Muscle layer of duodenum (tissue), 2 donors: ENCODE results near the gene SRSF1.

Experiments
- H3K27ac ChIP-seq: one replicate; pipeline ENCODE4 v1.7.0; 2013; ENCODE audit warnings: mild to moderate bottlenecking, low read length
- H3K27me3 ChIP-seq: one replicate; pipeline ENCODE4 v1.7.0; 2013; ENCODE audit warnings: low read depth, mild to moderate bottlenecking, control low read depth, low read length
- H3K36me3 ChIP-seq, 2 donors: one replicate each; pipeline ENCODE4 v1.7.0; 2013; ENCODE audit warnings: low read length in 2 of 2, control low read depth in 1 of 2, mild to moderate bottlenecking in 1 of 2; ENCODE audit not compliant: insufficient read depth in 2 of 2, control insufficient read depth in 1 of 2
- H3K4me1 ChIP-seq, 2 donors: one replicate each; pipeline ENCODE4 v1.7.0; 2013; ENCODE audit warnings: low read length in 2 of 2, mild to moderate bottlenecking in 2 of 2, control low read depth in 1 of 2, moderate library complexity in 1 of 2; ENCODE audit not compliant: insufficient read depth in 2 of 2, control insufficient read depth in 1 of 2
- H3K4me3 ChIP-seq, 2 donors: one replicate each; pipeline ENCODE4 v1.7.0; 2013; ENCODE audit warnings: low read length in 2 of 2, low read depth in 1 of 2, mild to moderate bottlenecking in 1 of 2
- H3K9me3 ChIP-seq, 2 donors: one replicate each; pipeline ENCODE4 v1.7.0; 2013; ENCODE audit warnings: low read length in 2 of 2, control low read depth in 1 of 2, mild to moderate bottlenecking in 1 of 2; ENCODE audit not compliant: control insufficient read depth in 1 of 2
- donor health status: healthy.

The SRSF1 gene

GRCh38 chr17:58006924-58007780 lies at the start of gene SRSF1:
TSS of gene SRSF1 (minus strand) at chr17:58007246. CDS start at chr17:58007137, 109 bp downstream.
- no peaks in the 10 kb centered on the region for H3K27me3 ChIP-seq
- peak within 1 kb of the TSS; percentile 74 to 98 for H3K4me3 ChIP-seq
- peaks cover 18 to 43% of the 10 kb centered on the region in 2 donors for H3K4me1 ChIP-seq
- peak within 1 kb of the TSS; percentile 100 for H3K27ac ChIP-seq
- no peaks in the 10 kb centered on the region for H3K9me3 ChIP-seq
- peaks cover 25 to 32% of the 10 kb centered on the region in 2 donors for H3K36me3 ChIP-seq

GRCh38 chr17:58056476-58056875 lies 49.4 kb upstream of the SRSF1 start:
- Histone ChIP-seq H3K27ac (no peak overlapping the region), H3K4me3 (no peak overlapping the region), H3K36me3 (no peaks in the 10 kb centered on the region), H3K27me3 (no peaks in the 10 kb centered on the region), H3K4me1 (peaks cover 0 to 21% of the 10 kb centered on the region in 2 donors), H3K9me3 (no peaks in the 10 kb centered on the region)

- H3K36me3 ChIP-seq = no peaks in the 10 kb centered on the region
- H3K4me3 ChIP-seq = no peak overlapping the region
- no peak overlapping the region for H3K27ac ChIP-seq
- peaks cover 0 to 2% of the 10 kb centered on the region in 2 donors for H3K4me1 ChIP-seq
- no peaks in the 10 kb centered on the region for H3K27me3 ChIP-seq
- no peaks in the 10 kb centered on the region for H3K9me3 ChIP-seq
These were observed 47.6 kb upstream of the SRSF1 start for GRCh38 chr17:58054641-58055040.

- Histone ChIP-seq H3K36me3 (no peaks in the 10 kb centered on the region), H3K27ac (no peak overlapping the region), H3K9me3 (no peaks in the 10 kb centered on the region)
These were observed 46.1 kb upstream of the SRSF1 start for GRCh38 chr17:58052945-58053715.

GRCh38 chr17:58052407-58052806 lies 45.4 kb upstream of the SRSF1 start:
- H3K27me3 ChIP-seq = no peaks in the 10 kb centered on the region
- H3K36me3 ChIP-seq = no peaks in the 10 kb centered on the region
- H3K4me3 ChIP-seq = no peak overlapping the region
- no peak overlapping the region for H3K27ac ChIP-seq
- no peaks in the 10 kb centered on the region for H3K9me3 ChIP-seq
- H3K4me1 ChIP-seq = no peaks in the 10 kb centered on the region

More at GRCh38 chr17:58052945-58053715, 46.1 kb upstream of the SRSF1 start:
- Histone ChIP-seq H3K4me1 (no peaks in the 10 kb centered on the region), H3K27me3 (no peaks in the 10 kb centered on the region), H3K4me3 (no peak overlapping the region)

- Histone ChIP-seq H3K27me3 (no peaks in the 10 kb centered on the region), H3K36me3 (no peaks in the 10 kb centered on the region), H3K4me1 (peaks cover 0 to 3% of the 10 kb centered on the region in 2 donors), H3K27ac (no peak overlapping the region), H3K4me3 (no peak overlapping the region), H3K9me3 (no peaks in the 10 kb centered on the region)
These were observed 44.4 kb upstream of the SRSF1 start for GRCh38 chr17:58051468-58051867.

GRCh38 chr17:58050966-58051365 lies 43.9 kb upstream of the SRSF1 start:
- no peaks in the 10 kb centered on the region for H3K27me3 ChIP-seq
- no peaks in the 10 kb centered on the region for H3K36me3 ChIP-seq
- H3K4me3 ChIP-seq = no peak overlapping the region
- peaks cover 0 to 7% of the 10 kb centered on the region in 2 donors for H3K4me1 ChIP-seq
- H3K9me3 ChIP-seq = no peaks in the 10 kb centered on the region
- H3K27ac ChIP-seq = no peak overlapping the region

- Histone ChIP-seq H3K27me3 (no peaks in the 10 kb centered on the region), H3K36me3 (no peaks in the 10 kb centered on the region), H3K27ac (no peak overlapping the region), H3K4me3 (no peak overlapping the region), H3K4me1 (peaks cover 0 to 7% of the 10 kb centered on the region in 2 donors), H3K9me3 (no peaks in the 10 kb centered on the region)
These were observed 42.5 kb upstream of the SRSF1 start for GRCh38 chr17:58049533-58049932.

- Histone ChIP-seq H3K4me1 (peaks cover 0 to 7% of the 10 kb centered on the region in 2 donors), H3K27ac (no peak overlapping the region), H3K9me3 (no peaks in the 10 kb centered on the region), H3K4me3 (no peak overlapping the region), H3K36me3 (no peaks in the 10 kb centered on the region), H3K27me3 (no peaks in the 10 kb centered on the region)
These were observed 40.5 kb upstream of the SRSF1 start for GRCh38 chr17:58047376-58048150.

GRCh38 chr17:58046239-58047094 lies 39.4 kb upstream of the SRSF1 start:
- no peaks in the 10 kb centered on the region for H3K27me3 ChIP-seq
- H3K36me3 ChIP-seq = no peaks in the 10 kb centered on the region
- no peak overlapping the region for H3K27ac ChIP-seq
- no peaks in the 10 kb centered on the region for H3K9me3 ChIP-seq
- H3K4me3 ChIP-seq = no peak overlapping the region
- H3K4me1 ChIP-seq = peaks cover 0 to 7% of the 10 kb centered on the region in 2 donors
